ENCODE results near the gene COL9A3.

COL9A3 gene

GRCh38 chr20:62812181-62812906, 4.5 kb upstream of the COL9A3 start:
- no peak for DNase-seq

GRCh38 chr20:62812907-62813200, 4.0 kb upstream of the COL9A3 start:
- DNase-seq = no peak

GRCh38 chr20:62813588-62813987, 3.3 kb upstream of the COL9A3 start:
- DNase-seq = no peak

- DNase-seq = no peak
Measured at GRCh38 chr20:62814060-62814708, 2.7 kb upstream of the COL9A3 start.

- no peak for DNase-seq
Measured at GRCh38 chr20:62814709-62815065, 2.2 kb upstream of the COL9A3 start.

- no peak for DNase-seq
Measured at GRCh38 chr20:62815066-62815991, 1.5 kb upstream of the COL9A3 start.

- no peak for DNase-seq
Measured at GRCh38 chr20:62816031-62816883, 593 bp upstream of the COL9A3 start.

- DNase-seq = no peak
Measured at GRCh38 chr20:62817975-62818591, 1.2 kb downstream of the COL9A3 start.

GRCh38 chr20:62818592-62819493, 2.0 kb downstream of the COL9A3 start:
- DNase-seq = no peak

GRCh38 chr20:62819494-62820174, 2.8 kb downstream of the COL9A3 start:
- DNase-seq = no peak

- DNase-seq = no peak
Measured at GRCh38 chr20:62820208-62820961, 3.5 kb downstream of the COL9A3 start.

GRCh38 chr20:62820962-62821725, 4.3 kb downstream of the COL9A3 start:
- DNase-seq = no peak

- no peak for DNase-seq
Measured at GRCh38 chr20:62821726-62822210, 4.9 kb downstream of the COL9A3 start.

GRCh38 chr20:62822239-62822787, 5.5 kb downstream of the COL9A3 start:
- DNase-seq = no peak

- DNase-seq = peak; percentile 28
Measured at GRCh38 chr20:62822788-62823651, 6.2 kb downstream of the COL9A3 start.

GRCh38 chr20:62823688-62824475, 7.0 kb downstream of the COL9A3 start:
- no peak for DNase-seq
